Measurements from ENCODE around the gene CRCP.

CRCP gene

GRCh38 chr7:66181329-66181728, 66.7 kb downstream of the CRCP start:
- no peak overlapping the region for H3K27ac ChIP-seq (ENCODE audit: low read depth, low read length)
- no peaks in the 10 kb centered on the region for H3K36me3 ChIP-seq (ENCODE audit: control insufficient read depth, insufficient read depth, low read length)
- H3K4me3 ChIP-seq (ENCODE audit: low read depth, low read length): no peak overlapping the region
- peaks cover 5% of the 10 kb centered on the region; the same call in 1 of the 2 replicates for H3K9me3 ChIP-seq (ENCODE audit: control insufficient read depth, insufficient read depth, low read length)
- no peaks in the 10 kb centered on the region for H3K27me3 ChIP-seq (ENCODE audit: control insufficient read depth, insufficient read depth, low read length)
- no peak overlapping the region for H3K9ac ChIP-seq (ENCODE audit: low read depth, low read length)
- H3K4me1 ChIP-seq (ENCODE audit: control insufficient read depth, insufficient read depth, low read length): no peaks in the 10 kb centered on the region

DNA sequence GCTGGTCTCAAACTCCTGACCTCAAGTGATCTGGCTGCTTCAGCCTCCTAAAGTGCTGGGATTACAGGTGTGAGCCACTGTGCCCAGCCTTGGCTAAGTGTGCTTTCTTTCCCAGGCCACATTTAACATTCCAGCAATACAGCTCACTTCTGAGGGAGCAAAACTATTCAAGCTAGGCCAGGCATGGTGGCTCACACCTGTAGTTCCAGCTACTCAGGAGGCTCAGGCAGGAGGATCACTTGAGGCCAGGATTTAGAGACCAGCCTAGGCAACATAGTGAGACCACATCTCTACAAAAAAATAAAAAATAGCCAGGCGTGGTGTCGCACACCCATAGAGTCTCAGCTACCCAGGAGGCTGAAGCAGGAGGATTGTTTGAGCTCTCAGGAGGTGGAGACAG, 67.2 kb downstream of the CRCP start:
- no peak overlapping the region for H3K4me3 ChIP-seq (ENCODE audit: low read depth, low read length)
- H3K27me3 ChIP-seq (ENCODE audit: control insufficient read depth, insufficient read depth, low read length): no peaks in the 10 kb centered on the region
- H3K36me3 ChIP-seq (ENCODE audit: control insufficient read depth, insufficient read depth, low read length): no peaks in the 10 kb centered on the region
- H3K9me3 ChIP-seq (ENCODE audit: control insufficient read depth, insufficient read depth, low read length): peaks cover 5% of the 10 kb centered on the region; the same call in 1 of the 2 replicates
- H3K27ac ChIP-seq (ENCODE audit: low read depth, low read length): no peak overlapping the region
- no peak overlapping the region for H3K9ac ChIP-seq (ENCODE audit: low read depth, low read length)
- no peaks in the 10 kb centered on the region for H3K4me1 ChIP-seq (ENCODE audit: control insufficient read depth, insufficient read depth, low read length)

DNA sequence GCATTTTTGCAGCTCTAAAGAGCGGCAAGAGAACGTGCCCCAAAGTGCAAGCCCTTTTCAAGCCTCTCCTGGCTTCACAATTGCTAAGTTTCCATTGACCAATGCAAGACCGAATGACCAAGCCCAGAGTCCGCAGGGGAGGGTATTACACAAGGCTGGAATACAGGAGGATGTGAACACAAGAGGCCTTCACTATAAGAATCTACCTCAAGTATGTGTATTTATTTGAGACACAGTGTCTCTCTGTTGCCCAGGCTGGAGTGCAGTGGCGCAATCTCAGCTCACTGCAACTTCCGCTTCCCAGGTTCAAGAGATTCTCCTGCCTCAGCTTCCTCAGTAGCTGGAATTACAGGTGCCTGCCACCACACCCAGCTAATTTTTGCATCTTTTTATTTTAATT, 68.3 kb downstream of the CRCP start:
- H3K9ac ChIP-seq (ENCODE audit: low read depth, low read length): no peak overlapping the region

DNA sequence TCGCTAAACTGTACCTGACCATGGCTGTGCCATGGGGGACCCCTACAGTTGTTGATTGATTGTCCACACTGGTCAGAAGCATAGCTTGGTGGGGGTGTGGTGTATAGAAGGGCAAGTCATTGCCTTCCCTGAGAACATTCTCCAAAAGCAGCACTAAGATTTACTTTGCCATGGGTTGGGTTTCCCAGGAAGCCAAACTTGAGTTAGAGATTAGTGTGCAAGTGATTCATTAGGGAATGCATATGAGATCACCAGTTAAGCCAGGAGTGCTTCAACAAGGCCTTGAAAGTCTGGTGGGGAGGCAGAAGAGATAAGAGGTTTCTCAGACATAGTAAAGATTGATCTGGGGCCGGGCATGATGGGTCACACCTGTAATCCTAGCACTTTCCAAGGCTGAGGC, 69.1 kb downstream of the CRCP start:
- H3K9me3 ChIP-seq (ENCODE audit: control insufficient read depth, insufficient read depth, low read length): peaks cover 5% of the 10 kb centered on the region; the same call in 1 of the 2 replicates

More for the DNA sequence above, 68.3 kb downstream of the CRCP start:
- H3K27ac ChIP-seq (ENCODE audit: low read depth, low read length): no peak overlapping the region
- H3K9me3 ChIP-seq (ENCODE audit: control insufficient read depth, insufficient read depth, low read length): peaks cover 5% of the 10 kb centered on the region; the same call in 1 of the 2 replicates
- no peaks in the 10 kb centered on the region for H3K36me3 ChIP-seq (ENCODE audit: control insufficient read depth, insufficient read depth, low read length)
- no peak overlapping the region for H3K4me3 ChIP-seq (ENCODE audit: low read depth, low read length)
- no peaks in the 10 kb centered on the region for H3K27me3 ChIP-seq (ENCODE audit: control insufficient read depth, insufficient read depth, low read length)
- no peaks in the 10 kb centered on the region for H3K4me1 ChIP-seq (ENCODE audit: control insufficient read depth, insufficient read depth, low read length)

DNA sequence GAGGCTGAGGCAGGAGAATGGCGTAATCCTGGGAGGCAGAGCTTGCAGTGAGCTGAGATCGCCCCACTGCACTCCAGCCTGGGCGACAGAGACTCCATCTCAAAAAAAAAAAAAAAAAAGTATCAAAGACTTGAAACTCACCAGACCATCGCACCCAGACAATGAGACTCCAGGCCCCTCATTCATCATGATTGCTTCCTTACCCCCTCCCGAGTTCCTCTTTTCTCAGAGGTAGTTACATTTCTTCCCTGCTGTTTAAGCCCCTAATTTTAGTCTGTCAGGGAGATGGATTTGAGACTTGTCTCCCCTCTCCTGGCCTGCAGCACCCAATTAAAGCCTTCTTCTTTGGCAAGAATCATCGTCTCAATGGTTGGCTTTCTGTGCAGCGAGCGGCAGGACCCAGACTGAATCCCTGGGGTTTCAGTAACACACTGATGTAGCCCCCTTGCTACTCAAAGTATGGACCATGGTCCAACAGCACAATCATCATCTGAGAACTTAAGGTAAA, 71.1 kb downstream of the CRCP start:
- Histone ChIP-seq H3K27me3 (ENCODE audit: control insufficient read depth, insufficient read depth, low read length) (no peaks in the 10 kb centered on the region), H3K9me3 (ENCODE audit: control insufficient read depth, insufficient read depth, low read length) (peaks cover 5% of the 10 kb centered on the region; the same call in 1 of the 2 replicates), H3K9ac (ENCODE audit: low read depth, low read length) (no peak overlapping the region), H3K27ac (ENCODE audit: low read depth, low read length) (no peak overlapping the region), H3K4me3 (ENCODE audit: low read depth, low read length) (no peak overlapping the region), H3K4me1 (ENCODE audit: control insufficient read depth, insufficient read depth, low read length) (no peaks in the 10 kb centered on the region), H3K36me3 (ENCODE audit: control insufficient read depth, insufficient read depth, low read length) (no peaks in the 10 kb centered on the region)

More for the DNA sequence above, 69.1 kb downstream of the CRCP start:
- no peak overlapping the region for H3K27ac ChIP-seq (ENCODE audit: low read depth, low read length)
- no peaks in the 10 kb centered on the region for H3K36me3 ChIP-seq (ENCODE audit: control insufficient read depth, insufficient read depth, low read length)
- no peak overlapping the region for H3K9ac ChIP-seq (ENCODE audit: low read depth, low read length)
- no peak overlapping the region for H3K4me3 ChIP-seq (ENCODE audit: low read depth, low read length)
- H3K4me1 ChIP-seq (ENCODE audit: control insufficient read depth, insufficient read depth, low read length): no peaks in the 10 kb centered on the region
- H3K27me3 ChIP-seq (ENCODE audit: control insufficient read depth, insufficient read depth, low read length): no peaks in the 10 kb centered on the region

DNA sequence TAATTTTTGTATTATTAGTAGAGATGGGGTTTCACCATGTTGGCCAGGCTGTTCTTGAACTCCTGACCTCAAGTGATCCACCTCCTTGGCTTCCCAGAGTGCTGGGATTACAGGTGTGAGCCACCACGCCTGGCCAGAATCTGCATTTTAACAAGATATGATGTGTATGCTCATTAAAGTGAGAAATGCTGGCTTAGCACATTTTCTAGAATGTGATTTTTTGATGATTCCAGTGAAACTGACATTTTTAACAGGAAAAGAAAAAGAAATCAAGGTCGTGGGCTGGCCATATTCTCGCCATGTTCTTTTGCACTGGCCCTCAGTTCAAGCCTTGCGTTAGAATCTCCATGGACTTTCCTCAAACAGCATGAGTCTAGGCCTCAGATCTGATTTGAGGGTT, 72.3 kb downstream of the CRCP start:
- Histone ChIP-seq H3K9me3 (ENCODE audit: control insufficient read depth, insufficient read depth, low read length) (peaks cover 5% of the 10 kb centered on the region; the same call in 1 of the 2 replicates), H3K4me1 (ENCODE audit: control insufficient read depth, insufficient read depth, low read length) (no peaks in the 10 kb centered on the region)

GRCh38 chr7:66187905-66188304, 73.3 kb downstream of the CRCP start:
- Histone ChIP-seq H3K36me3 (ENCODE audit: control insufficient read depth, insufficient read depth, low read length) (no peaks in the 10 kb centered on the region), H3K27ac (ENCODE audit: low read depth, low read length) (no peak overlapping the region), H3K9me3 (ENCODE audit: control insufficient read depth, insufficient read depth, low read length) (peaks cover 5% of the 10 kb centered on the region; the same call in 1 of the 2 replicates), H3K9ac (ENCODE audit: low read depth, low read length) (no peak overlapping the region), H3K4me1 (ENCODE audit: control insufficient read depth, insufficient read depth, low read length) (no peaks in the 10 kb centered on the region), H3K27me3 (ENCODE audit: control insufficient read depth, insufficient read depth, low read length) (no peaks in the 10 kb centered on the region), H3K4me3 (ENCODE audit: low read depth, low read length) (no peak overlapping the region)

More for the DNA sequence above, 72.3 kb downstream of the CRCP start:
- Histone ChIP-seq H3K9ac (ENCODE audit: low read depth, low read length) (no peak overlapping the region), H3K4me3 (ENCODE audit: low read depth, low read length) (no peak overlapping the region), H3K36me3 (ENCODE audit: control insufficient read depth, insufficient read depth, low read length) (no peaks in the 10 kb centered on the region), H3K27ac (ENCODE audit: low read depth, low read length) (no peak overlapping the region), H3K27me3 (ENCODE audit: control insufficient read depth, insufficient read depth, low read length) (no peaks in the 10 kb centered on the region)

DNA sequence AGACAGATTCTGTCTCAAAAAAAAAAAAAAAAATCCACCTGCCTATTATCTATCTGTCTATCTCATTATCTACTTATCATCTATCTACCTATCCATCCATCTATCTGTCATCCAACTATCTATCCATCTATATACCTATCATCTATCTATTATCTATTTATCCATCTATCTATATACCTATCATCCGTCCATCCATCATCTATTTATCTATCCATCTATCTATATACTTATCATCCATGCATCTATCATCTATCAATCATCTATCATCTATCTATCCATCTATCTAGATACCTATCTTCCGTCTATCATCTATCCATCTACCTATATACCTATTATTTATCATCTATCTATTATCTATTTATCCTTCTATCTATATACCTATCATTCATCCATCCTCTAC, 74.0 kb downstream of the CRCP start:
- no peaks in the 10 kb centered on the region for H3K4me1 ChIP-seq (ENCODE audit: control insufficient read depth, insufficient read depth, low read length)
- H3K9me3 ChIP-seq (ENCODE audit: control insufficient read depth, insufficient read depth, low read length): peaks cover 5% of the 10 kb centered on the region; the same call in 1 of the 2 replicates
- no peaks in the 10 kb centered on the region for H3K27me3 ChIP-seq (ENCODE audit: control insufficient read depth, insufficient read depth, low read length)
- no peaks in the 10 kb centered on the region for H3K36me3 ChIP-seq (ENCODE audit: control insufficient read depth, insufficient read depth, low read length)
- no peak overlapping the region for H3K9ac ChIP-seq (ENCODE audit: low read depth, low read length)
- no peak overlapping the region for H3K27ac ChIP-seq (ENCODE audit: low read depth, low read length)
- no peak overlapping the region for H3K4me3 ChIP-seq (ENCODE audit: low read depth, low read length)

DNA sequence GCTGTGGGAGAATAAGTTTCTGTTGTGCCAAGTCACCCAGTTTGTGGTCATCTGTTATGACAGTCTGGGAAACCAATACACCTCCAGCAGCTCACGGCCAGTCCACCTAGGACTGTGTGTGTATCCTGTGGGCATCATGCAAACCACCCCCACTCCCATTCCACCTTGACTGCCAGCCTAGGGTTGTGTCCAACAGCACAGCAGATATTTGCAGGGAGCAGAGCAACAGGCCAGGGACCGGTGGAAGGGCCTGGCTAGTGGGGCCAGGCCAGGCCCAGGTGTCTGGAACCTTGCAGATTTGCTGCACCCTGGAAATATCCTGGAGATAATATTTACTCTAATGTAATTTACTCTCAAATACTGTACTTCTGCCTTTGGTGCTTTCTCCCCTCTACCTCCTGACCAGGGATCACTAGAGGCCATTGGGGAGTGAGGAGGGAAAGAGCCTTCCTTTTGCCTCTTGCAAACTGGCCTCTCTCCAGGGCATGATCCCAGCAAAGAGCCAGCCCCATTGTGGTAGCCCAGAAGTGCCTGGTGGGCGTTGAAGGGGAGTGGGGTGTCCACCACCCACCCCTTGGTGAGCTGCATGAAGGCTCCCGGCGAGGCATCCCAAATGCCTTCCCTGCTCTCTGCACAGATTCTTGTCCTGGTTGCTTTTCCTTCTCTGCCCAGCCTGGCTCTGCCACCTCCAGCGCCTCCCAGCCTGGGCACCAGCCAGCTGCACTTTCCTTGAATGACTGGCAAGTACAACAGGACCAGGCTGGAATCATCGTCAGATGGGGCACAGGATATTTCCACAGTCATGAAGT, 75.3 kb downstream of the CRCP start:
- no peaks in the 10 kb centered on the region for H3K4me1 ChIP-seq (ENCODE audit: control insufficient read depth, insufficient read depth, low read length)
- H3K4me3 ChIP-seq (ENCODE audit: low read depth, low read length): no peak overlapping the region
- no peak overlapping the region for H3K9ac ChIP-seq (ENCODE audit: low read depth, low read length)
- no peaks in the 10 kb centered on the region for H3K27me3 ChIP-seq (ENCODE audit: control insufficient read depth, insufficient read depth, low read length)
- no peak overlapping the region for H3K27ac ChIP-seq (ENCODE audit: low read depth, low read length)
- no peaks in the 10 kb centered on the region for H3K36me3 ChIP-seq (ENCODE audit: control insufficient read depth, insufficient read depth, low read length)
- peaks cover 5% of the 10 kb centered on the region; the same call in 1 of the 2 replicates for H3K9me3 ChIP-seq (ENCODE audit: control insufficient read depth, insufficient read depth, low read length)

GRCh38 chr7:66190504-66190857, 75.8 kb downstream of the CRCP start:
- H3K4me1 ChIP-seq (ENCODE audit: control insufficient read depth, insufficient read depth, low read length): no peaks in the 10 kb centered on the region
- H3K27me3 ChIP-seq (ENCODE audit: control insufficient read depth, insufficient read depth, low read length): no peaks in the 10 kb centered on the region
- no peak overlapping the region for H3K4me3 ChIP-seq (ENCODE audit: low read depth, low read length)
- H3K36me3 ChIP-seq (ENCODE audit: control insufficient read depth, insufficient read depth, low read length): no peaks in the 10 kb centered on the region
- no peak overlapping the region for H3K9ac ChIP-seq (ENCODE audit: low read depth, low read length)
- H3K27ac ChIP-seq (ENCODE audit: low read depth, low read length): no peak overlapping the region
- peaks cover 5% of the 10 kb centered on the region; the same call in 1 of the 2 replicates for H3K9me3 ChIP-seq (ENCODE audit: control insufficient read depth, insufficient read depth, low read length)

- H3K4me3 ChIP-seq (ENCODE audit: low read depth, low read length): no peak overlapping the region
- no peak overlapping the region for H3K27ac ChIP-seq (ENCODE audit: low read depth, low read length)
- peaks cover 3% of the 10 kb centered on the region; the same call in 1 of the 2 replicates for H3K4me1 ChIP-seq (ENCODE audit: control insufficient read depth, insufficient read depth, low read length)
- no peak overlapping the region for H3K9ac ChIP-seq (ENCODE audit: low read depth, low read length)
- H3K36me3 ChIP-seq (ENCODE audit: control insufficient read depth, insufficient read depth, low read length): no peaks in the 10 kb centered on the region
- H3K9me3 ChIP-seq (ENCODE audit: control insufficient read depth, insufficient read depth, low read length): no peaks in the 10 kb centered on the region
- H3K27me3 ChIP-seq (ENCODE audit: control insufficient read depth, insufficient read depth, low read length): no peaks in the 10 kb centered on the region
Observed at GRCh38 chr7:66193146-66193725, 78.6 kb downstream of the CRCP start.
